Thyroid gland (tissue), 4 donors: ENCODE data around the gene HMX3.

Source experiments
- CTCF ChIP-seq, 6 experiments: fragments of 200-600 bp in 3 of 6; fragments of 450-650 bp in 3 of 6; sonication (generic) in 3 of 6; IDR thresholded peaks; one replicate each; pipeline ENCODE4 v1.5.1; 2016 to 2019; ENCODE audit warnings: antibody characterized with exemption in 6 of 6, mild to moderate bottlenecking in 2 of 6, inconsistent platforms in 1 of 6, moderate library complexity in 1 of 6
- POLR2A ChIP-seq, 2 donors: fragments of 450-650 bp; IDR thresholded peaks; one replicate each; pipeline ENCODE4 v1.6.1; 2017; ENCODE audit warnings: antibody characterized with exemption in 2 of 2, mild to moderate bottlenecking in 2 of 2, moderate library complexity in 1 of 2

- TF ChIP-seq CTCF (IDR thresholded peaks at IDR 0.05), result peak in 3 of 6 experiments; percentile 19 to 24 (median 19)
- peak; percentile 9 to 83 for TF ChIP-seq POLR2A (IDR thresholded peaks at IDR 0.05)
Observed at GRCh38 chr10:123154092-123154710, 18.4 kb downstream of the HMX3 start, which contains the start of gene BUB3.
